Left lung (tissue), 10 donors: ENCODE data around the gene MCM9. TPM values are rescaled to one million over a fixed set of nuclear protein-coding genes. Genes with fewer than 3 reads are reported as not detected.
A peak's percentile ranks its signal among the peaks of the same experiment; 100 is the strongest.

Experiments
- ATAC-seq: fragments of 200-7000 bp; cut with Tn5 transposase; one replicate; pipeline ENCODE4 v1.9.1; 2020; ENCODE audit warnings: moderate library complexity
- DNase-seq, 4 donors: peaks; one replicate each; pipeline ENCODE4 v3.0.0-alpha.2; 2013 to 2020
- H3K27ac ChIP-seq, 2 donors: fragments of 200-600 bp; sonication (generic) in 1 of 2; one replicate each; pipeline versions ENCODE4 v1.5.0 to v1.8.0; 2020 to 2021
- H3K27me3 ChIP-seq, 2 donors: fragments of 200-600 bp; sonication (generic) in 1 of 2; one replicate each; pipeline versions ENCODE4 v1.5.0 to v1.8.0; 2020 to 2021
- H3K36me3 ChIP-seq, 2 donors: fragments of 200-600 bp; sonication (generic) in 1 of 2; one replicate each; pipeline versions ENCODE4 v1.5.0 to v1.8.0; 2020 to 2021
- H3K4me1 ChIP-seq, 2 donors: fragments of 200-600 bp; one replicate each; pipeline ENCODE4 v1.8.0; 2021
- H3K4me3 ChIP-seq, 2 donors: fragments of 200-600 bp; sonication (generic) in 1 of 2; one replicate each; pipeline versions ENCODE4 v1.5.0 to v1.8.0; 2020 to 2021; ENCODE audit warnings: mild to moderate bottlenecking in 1 of 2
- H3K9me3 ChIP-seq, 2 donors: fragments of 200-600 bp; sonication (generic) in 1 of 2; one replicate each; pipeline versions ENCODE4 v1.5.0 to v1.8.0; 2020 to 2021
- CTCF ChIP-seq, 2 donors: fragments of 200-600 bp; sonication (generic) in 1 of 2; IDR thresholded peaks; one replicate each; pipeline versions ENCODE4 v1.5.0 to v1.8.0; 2021; ENCODE audit warnings: antibody characterized with exemption in 2 of 2
- intact Hi-C, 2 donors: fragments of 100-400 bp; cut with DNase I; formaldehyde crosslinking; loops; one replicate each; pipeline versions ENCODE4 v1.11.2 to v1.14.2; 2022
- polyA plus RNA-seq, 6 donors: library from polyadenylated mRNA; unstranded; fragments of 120-200 nt; gene quantifications; one replicate each; pipeline ENCODE4 v1.2.1, GENCODE V29; 2013; ENCODE audit not compliant: insufficient read length in 6 of 6
- total RNA-seq, 2 donors: library from RNA; stranded (reverse); fragmentation: NEBNext Ultra II Directional; extraction: Animal tissue kit (Norgen Biotek cat#: 25700); gene quantifications; one replicate each; pipeline ENCODE4 v1.2.1, GENCODE V29; 2021
- donor health status: DM: no; HTN: yes; CAD: no.
- donor health status: DM: no; HTN: no; CAD: no.

Gene MCM9
- total and polyA plus RNA-seq, 8 donors, result 16.0 to 24.2 (median 20.7) TPM

GRCh38 chr6:118980063-118980462 lies 45.1 kb upstream of the MCM9 start:
- no peak for ATAC-seq
- intact Hi-C loops, result no loop called here
- TF ChIP-seq CTCF (IDR thresholded peaks at IDR 0.05), result no peak

GRCh38 chr6:118974790-118975189 lies 39.8 kb upstream of the MCM9 start:
- intact Hi-C loops, result no loop called here
- Histone ChIP-seq H3K4me1 (no peaks in the 10 kb centered on the region), H3K4me3 (no peak overlapping the region), H3K9me3 (no peaks in the 10 kb centered on the region), H3K36me3 (no peaks in the 10 kb centered on the region), H3K27ac (no peak overlapping the region), H3K27me3 (no peaks in the 10 kb centered on the region)
- no peak for ATAC-seq
- TF ChIP-seq CTCF (IDR thresholded peaks at IDR 0.05), result no peak
- DNase-seq, result no peak

More at GRCh38 chr6:118980063-118980462, 45.1 kb upstream of the MCM9 start:
- no peaks in the 10 kb centered on the region for H3K4me1 ChIP-seq
- no peaks in the 10 kb centered on the region for H3K36me3 ChIP-seq
- no peak overlapping the region for H3K4me3 ChIP-seq
- H3K27ac ChIP-seq, result no peak overlapping the region
- DNase-seq, result peak in 3 of 4 donors; percentile 36 to 74 (median 53)
- no peaks in the 10 kb centered on the region for H3K9me3 ChIP-seq
- H3K27me3 ChIP-seq, result no peaks in the 10 kb centered on the region

GRCh38 chr6:118971682-118972081 lies 36.7 kb upstream of the MCM9 start:
- Histone ChIP-seq H3K9me3 (no peaks in the 10 kb centered on the region), H3K4me3 (no peak overlapping the region), H3K36me3 (no peaks in the 10 kb centered on the region), H3K27me3 (no peaks in the 10 kb centered on the region), H3K27ac (no peak overlapping the region), H3K4me1 (no peaks in the 10 kb centered on the region)
- ATAC-seq (no peak), DNase-seq (no peak)
- no peak for TF ChIP-seq CTCF (IDR thresholded peaks at IDR 0.05)
- intact Hi-C loops, result no loop called here

- Histone ChIP-seq H3K4me3 (no peak overlapping the region), H3K4me1 (no peaks in the 10 kb centered on the region), H3K9me3 (no peaks in the 10 kb centered on the region), H3K27ac (no peak overlapping the region), H3K27me3 (no peaks in the 10 kb centered on the region), H3K36me3 (no peaks in the 10 kb centered on the region)
- no peak for DNase-seq
- TF ChIP-seq CTCF (IDR thresholded peaks at IDR 0.05), result no peak
- intact Hi-C loops, result no loop called here
- ATAC-seq, result no peak
Observed at GRCh38 chr6:118970866-118971265, 35.9 kb upstream of the MCM9 start.

- intact Hi-C loops, result loop anchor here in 1 of 2 donors (5.0 kb wide), 1 partner anchor 144 kb away; no protein-coding TSS in a partner anchor
- ATAC-seq (peak; percentile 47), DNase-seq (peak in 2 of 4 donors; percentile 36 to 56)
- TF ChIP-seq CTCF (IDR thresholded peaks at IDR 0.05), result no peak
- Histone ChIP-seq H3K9me3 (no peaks in the 10 kb centered on the region), H3K36me3 (no peaks in the 10 kb centered on the region), H3K4me1 (no peaks in the 10 kb centered on the region), H3K4me3 (no peak overlapping the region), H3K27me3 (no peaks in the 10 kb centered on the region), H3K27ac (no peak overlapping the region)
Observed at GRCh38 chr6:118968416-118968815, 33.5 kb upstream of the MCM9 start.
